Cortex of kidney (tissue), 1 donor: Measurements from ENCODE around the gene APOL4.
"Not testable (repeated sequence)": the region's sequence is repeated elsewhere in the genome, so short reads cannot be mapped to it uniquely, and the experiment has no call there.

Experiments
- DNase-seq: peaks from one replicate; lab custom pipeline; 2025; lab: John Stamatoyannopoulos, UW

The APOL4 gene

GRCh38 chr22:36153501-36154422, 47.8 kb downstream of the APOL4 start:
- no peak for DNase-seq

DNA sequence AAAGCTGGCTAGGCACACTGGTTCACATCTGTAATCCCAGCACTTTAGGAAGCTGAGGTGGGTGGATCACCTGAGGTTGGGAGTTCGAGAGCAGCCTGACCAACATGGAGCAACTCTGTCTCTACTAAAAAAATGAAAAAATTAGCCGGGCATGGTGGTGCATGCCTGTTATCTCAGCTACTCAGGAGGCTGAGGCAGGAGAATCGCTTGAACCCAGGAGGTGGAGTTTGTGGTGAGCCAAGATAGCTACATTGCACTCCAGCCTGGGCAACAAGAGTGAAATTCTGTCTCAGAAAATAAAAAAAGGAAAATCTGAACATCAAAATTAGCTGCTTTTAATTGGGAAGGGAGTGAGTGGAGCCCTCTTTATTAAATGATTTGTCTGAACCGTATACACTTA, 48.8 kb downstream of the APOL4 start:
- not testable (repeated sequence) for DNase-seq

- no peak for DNase-seq
These were observed 49.5 kb downstream of the APOL4 start for GRCh38 chr22:36152088-36152487.

- DNase-seq: no peak
These were observed 50.5 kb downstream of the APOL4 start for GRCh38 chr22:36151006-36151595.

DNA sequence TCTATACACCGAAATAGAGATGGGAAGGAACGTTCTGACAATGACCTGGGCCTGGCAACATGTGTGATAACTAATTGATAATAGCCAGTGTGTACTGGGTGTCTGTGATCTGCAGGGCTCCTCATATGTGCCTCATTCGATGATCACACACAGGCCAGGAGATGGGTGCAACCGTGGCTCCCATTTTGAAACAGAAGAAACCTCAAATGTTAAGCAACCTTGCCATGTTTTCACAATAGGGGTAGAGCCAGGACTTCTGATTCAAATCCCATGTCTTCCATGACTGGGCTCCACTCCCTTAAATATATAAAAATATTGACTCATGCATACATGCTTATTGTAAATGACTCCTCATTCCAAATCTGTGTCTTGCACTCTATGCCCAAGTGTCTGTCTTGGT, 52.2 kb downstream of the APOL4 start:
- no peak for DNase-seq

GRCh38 chr22:36148411-36148810, 53.2 kb downstream of the APOL4 start:
- DNase-seq: no peak

DNA sequence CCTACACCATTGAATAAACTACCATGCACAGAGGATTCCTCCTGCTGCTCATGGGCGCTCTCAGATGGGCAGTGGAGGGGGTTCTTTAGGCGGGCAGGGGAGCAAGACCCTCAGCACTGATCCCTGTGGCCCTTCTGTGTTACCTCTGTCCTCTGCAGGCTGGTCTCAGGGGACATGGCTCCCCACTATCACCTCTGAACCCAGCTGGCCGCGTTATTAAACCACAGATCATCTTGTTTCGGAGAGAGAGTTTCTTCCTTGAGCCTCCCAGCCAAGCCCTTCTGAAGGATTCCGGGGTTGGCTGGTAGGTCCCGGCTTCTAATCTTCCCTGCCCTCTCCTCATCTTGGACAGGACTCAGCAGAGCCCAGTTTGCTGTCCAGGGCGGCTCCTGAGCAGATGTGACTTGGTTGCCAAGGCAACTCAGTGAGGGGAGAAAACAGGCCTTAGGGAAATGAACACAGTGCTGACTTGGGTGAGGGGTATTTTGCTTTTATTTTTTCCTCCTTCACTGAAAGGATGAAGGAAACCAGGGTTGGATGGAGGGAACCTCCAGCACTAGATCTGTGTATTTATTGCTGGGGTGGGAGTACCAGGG, 54.3 kb downstream of the APOL4 start:
- no peak for DNase-seq

DNA sequence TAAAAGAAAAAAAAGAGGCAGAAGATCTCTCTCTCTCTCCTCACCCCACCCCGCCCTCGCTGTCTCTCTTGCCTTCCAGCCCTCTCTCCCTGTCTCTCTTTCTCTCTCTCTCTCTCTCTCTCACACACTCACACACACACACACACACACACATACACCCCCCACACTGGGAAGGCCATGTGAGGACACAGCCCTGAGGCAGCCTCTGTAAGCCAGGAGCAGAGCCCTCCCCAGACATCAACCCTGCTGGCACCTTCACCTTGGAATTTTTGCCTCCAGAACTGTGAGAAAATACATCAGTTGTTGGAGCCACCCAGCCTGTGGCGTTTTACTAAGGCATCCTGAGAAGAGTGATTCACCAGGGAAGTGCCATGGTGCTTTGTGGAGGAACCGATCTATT, 55.7 kb downstream of the APOL4 start:
- no peak for DNase-seq

DNA sequence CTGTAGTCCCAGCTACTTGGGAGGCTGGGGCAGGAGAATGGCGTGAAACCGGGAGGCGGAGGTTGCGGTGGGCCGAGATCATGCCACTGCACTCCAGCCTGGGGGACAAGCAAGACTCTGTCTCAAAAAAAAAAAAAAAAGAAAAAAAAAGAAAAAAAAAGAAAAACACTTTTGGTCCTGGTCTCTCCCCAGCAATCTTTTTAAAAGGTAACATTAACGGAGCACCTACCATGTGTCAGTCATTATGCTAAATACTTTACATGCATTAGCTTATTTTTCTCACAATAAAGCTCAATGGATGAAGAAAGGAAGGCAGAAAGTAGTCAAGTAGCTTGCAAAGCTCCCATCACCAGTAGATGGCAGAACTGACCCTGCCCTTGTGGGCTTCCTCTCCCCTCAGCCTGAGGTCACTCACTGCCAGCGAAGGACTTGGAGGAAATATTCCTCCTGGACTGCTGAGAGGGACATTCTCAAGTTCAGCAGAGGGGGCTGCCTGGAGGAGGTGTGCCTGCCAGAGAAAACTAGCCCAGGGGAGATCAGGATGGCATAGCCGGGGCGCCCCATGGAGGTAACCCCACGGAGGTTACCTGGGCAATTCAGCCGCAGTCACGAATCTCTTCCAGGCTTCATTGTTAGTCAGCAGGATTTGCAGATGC, 56.6 kb downstream of the APOL4 start:
- DNase-seq: no peak

DNA sequence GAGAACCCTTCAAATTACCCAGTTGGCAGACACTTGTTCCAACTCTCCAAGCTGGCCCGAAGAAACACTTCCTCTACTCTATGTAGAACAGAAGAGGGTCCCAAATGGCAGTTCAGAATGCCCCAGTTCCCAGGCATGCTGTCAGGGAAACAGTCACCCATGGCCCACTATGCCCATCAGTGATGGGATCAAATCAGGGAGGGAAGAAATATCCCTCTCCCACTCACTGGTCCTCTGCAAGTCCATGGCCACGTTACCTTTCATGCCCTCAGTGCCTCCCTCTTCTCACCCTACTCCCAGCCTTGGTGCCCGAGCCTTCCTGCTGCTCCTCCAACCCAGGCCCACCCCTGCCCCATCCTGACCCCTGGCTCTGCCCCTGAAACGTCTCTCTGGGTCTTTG, 57.7 kb downstream of the APOL4 start:
- no peak for DNase-seq

DNA sequence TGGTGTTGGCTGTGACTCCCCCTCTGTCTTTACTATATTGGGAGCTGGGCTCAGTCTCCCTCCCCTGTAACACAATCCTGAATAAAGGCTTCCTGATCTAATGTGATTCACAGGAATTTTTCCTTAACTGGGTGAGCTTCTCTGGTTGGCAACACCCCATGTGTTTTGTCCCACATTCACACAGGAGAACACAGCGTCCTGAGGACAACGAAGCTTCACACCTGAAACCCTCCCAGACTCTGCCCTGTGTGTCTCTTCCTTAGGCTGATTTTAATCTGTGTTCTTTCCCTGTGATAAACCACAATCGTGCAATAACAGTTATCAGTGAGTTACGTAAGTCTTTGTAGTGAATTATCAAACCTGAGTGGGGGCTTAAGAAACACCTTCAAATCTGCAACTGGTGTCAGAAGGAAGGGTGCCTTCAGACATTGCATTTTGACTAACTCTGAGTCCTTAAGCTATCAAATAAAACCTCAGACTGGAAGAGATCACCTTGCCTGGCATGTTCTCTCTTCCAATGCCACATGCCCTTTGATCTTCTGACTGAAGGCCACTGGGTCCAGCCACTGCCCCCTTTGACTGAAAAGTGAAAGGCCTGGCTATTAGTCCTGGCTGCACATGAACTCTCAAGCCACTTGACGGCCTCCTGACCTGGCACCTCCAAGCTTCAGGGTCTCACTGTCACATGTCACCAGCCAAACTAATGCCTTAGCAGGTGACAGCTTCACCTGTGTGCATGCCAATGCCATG, 58.4 kb downstream of the APOL4 start:
- no peak for DNase-seq

DNA sequence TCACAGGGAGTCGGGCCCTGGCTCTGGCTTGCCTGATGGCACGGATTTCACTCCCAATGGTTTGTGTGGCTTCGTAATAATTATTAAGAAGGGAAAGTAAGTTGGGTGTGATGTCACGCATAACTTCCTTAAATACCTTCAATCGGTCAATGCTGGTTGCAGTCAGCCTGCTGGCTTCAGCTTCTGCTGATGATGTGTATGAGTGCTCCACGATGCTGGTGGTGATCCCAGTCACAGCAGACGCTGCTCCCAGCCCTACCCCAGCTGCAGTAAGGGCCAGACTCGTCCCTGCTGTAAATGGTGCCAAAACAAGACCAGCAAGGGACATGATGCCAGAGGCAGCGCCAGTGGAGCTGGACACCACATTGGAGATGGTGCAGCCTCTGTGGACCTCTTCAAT, 60.1 kb downstream of the APOL4 start:
- DNase-seq: no peak
